GM18909 (cell line): ENCODE results near the gene IL1R2.

Experiments used
- ATAC-seq: cut with Tn5 transposase; IDR thresholded peaks from one replicate; pipeline ENCODE4 v1.9.1; 2021; ENCODE audit warnings: mild to moderate bottlenecking; ENCODE audit not compliant: unreplicated experiment, poor library complexity

IL1R2 gene

DNA sequence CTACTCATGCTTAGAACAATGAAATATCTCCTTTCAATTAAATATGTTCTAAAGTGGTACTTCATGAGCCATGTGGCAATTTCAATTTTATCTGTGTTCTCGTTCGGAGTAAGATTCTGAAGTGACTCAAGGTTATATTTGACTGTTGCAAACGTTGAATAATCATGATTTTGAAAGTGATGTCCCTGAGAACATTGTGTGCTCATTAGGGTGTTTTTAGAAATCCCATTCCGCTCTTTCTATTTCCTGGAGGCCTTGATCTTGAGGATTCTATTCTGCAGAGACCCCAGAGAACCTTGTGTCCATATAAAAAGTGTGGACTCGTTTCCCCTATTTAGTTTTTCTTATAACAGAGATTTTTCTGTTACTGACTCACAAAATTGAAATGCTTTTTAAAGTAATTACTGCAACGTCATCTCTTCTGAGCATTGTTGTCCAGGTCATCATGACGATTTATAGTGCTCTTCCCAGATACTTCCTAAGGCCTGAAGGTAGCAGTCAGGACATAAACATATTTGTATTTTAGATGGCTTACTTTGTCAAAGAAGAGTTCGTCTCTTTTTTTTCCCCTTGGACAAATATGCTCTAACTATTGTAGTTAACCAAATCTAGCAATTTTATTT, 27.2 kb downstream of the IL1R2 start:
- no peak for ATAC-seq

GRCh38 chr2:102020596-102021170, 28.9 kb downstream of the IL1R2 start:
- peak; percentile 56 for ATAC-seq

- no peak for ATAC-seq
Observed at GRCh38 chr2:102021779-102022178, 30.0 kb downstream of the IL1R2 start.

GRCh38 chr2:102022884-102023539, 31.3 kb downstream of the IL1R2 start:
- ATAC-seq: no peak

DNA sequence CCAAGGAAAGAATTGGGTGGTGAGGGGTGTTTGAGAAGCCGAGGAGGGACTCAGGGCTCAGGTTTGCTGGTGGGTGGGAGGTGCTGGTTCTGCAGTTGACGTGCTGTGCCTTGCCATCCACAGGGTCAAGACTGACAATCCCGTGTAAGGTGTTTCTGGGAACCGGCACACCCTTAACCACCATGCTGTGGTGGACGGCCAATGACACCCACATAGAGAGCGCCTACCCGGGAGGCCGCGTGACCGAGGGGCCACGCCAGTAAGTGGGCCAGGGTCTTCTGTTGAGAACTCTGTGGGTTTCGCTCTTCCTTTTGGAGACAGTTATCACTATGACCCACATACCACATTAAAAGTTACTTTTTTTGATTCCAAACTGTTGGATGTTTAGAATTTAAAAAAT, 32.6 kb downstream of the IL1R2 start:
- no peak for ATAC-seq

DNA sequence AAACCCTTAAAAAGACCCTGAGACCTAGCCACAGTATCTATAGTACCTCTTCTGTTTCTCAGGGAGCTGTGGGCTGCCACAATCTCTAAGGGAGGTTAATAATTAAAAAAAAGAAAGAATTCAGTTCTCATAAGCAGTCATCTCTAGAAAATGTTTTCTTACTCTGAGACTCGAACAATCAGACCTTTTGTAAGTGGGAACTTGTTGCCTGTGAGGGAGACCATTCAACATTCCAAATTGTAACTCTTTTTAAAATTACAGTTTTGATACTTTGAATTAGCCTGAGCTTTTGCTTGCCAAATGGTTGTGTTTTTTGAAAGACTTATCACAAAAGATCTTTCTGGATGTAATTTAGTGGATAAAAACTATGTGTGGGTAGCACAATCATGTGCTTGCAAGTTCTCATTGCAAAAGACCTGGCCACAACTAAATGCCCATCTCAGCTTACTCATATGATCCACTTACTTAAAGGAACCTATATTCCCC, 33.3 kb downstream of the IL1R2 start:
- ATAC-seq: peak; percentile 81

DNA sequence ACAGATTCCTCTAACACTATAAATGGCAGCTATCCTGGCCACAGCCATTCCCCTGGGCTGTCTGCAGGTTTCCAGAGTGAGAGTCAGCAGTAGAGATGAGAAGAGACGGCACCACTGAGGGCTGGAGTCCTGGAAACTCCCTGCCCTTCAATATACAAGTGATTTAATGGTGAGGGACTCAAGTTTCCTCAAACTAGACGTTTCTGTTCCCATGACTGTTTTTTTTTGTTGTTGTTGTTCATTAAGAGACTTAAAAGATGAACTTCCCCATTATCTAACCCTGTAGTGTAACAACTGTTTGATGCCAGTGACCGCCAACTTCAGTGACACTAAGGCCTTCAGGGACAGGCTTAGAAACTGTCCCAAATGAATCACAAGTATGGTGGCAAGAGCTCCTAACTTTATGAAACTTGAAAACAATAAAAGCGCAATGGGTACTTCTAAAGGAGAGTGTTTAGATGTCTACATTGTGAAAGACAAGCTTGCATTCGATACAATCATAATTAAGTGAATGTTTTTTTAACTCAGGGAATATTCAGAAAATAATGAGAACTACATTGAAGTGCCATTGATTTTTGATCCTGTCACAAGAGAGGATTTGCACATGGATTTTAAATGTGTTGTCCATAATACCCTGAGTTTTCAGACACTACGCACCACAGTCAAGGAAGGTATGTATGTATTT, 34.0 kb downstream of the IL1R2 start:
- peak; percentile 59 for ATAC-seq

DNA sequence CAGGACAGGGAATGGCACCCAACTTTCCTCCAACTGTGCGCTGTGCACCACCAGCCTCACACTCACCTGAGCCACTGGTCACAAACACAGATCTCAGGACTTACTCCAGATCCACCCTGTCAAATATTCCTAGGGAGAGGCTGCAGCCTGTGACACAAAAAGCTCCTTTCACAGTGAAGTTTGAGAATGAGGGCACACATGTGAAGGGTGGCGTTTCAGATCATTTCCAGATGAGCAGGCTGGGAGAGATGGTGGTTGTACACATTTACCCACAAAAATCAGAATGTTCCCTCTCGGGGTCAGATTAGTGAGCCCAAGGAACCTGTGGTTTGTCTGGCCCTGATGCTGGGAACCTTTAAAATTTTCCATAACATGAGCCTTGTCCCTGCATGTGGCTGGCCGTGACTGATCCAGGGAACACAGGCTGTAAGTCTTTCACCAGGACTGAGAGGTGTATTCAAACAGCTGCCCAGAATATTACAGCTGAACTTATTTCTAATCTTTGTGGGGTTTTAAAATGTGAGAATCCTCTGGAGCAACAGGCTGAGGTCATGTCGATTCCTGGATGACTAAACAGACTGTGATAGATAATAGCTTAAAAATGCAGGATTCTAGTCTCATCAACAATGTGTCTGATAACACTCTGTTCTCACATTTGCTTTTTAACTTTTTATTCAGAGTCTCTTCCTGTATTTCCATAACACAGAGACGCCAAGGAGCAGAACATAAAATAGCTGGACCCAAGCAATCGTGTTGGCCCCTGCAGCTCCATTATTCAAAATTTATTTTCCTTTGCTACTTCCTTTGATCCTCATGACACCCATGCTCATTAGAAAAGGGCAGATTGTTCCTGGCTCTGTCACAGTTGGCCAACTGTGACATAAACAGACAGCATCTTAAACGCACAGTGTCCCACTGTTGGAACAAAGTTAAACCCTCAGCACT, 35.5 kb downstream of the IL1R2 start:
- no peak for ATAC-seq

DNA sequence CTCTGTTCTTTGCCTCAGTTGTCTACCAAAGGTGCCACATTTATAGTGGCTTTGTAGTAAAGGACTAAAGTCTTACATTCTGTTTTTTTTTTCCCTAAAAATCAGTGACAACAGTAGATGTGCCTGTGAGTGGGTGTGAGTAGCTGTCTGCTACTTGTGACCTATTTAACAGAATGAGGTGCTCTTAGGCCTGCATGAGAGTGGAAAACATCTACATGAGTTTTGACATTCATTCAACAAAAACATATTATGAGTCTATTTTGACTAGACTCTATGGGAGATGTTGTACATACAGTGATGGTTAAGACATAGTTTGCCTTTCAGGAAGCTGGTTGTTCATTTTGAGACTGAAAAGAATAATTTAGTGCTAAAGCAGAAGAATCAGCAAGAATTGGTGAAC, 36.7 kb downstream of the IL1R2 start:
- ATAC-seq: no peak

- no peak for ATAC-seq
Observed at GRCh38 chr2:102029405-102029804, 37.6 kb downstream of the IL1R2 start.

- ATAC-seq: no peak
Observed at GRCh38 chr2:102029952-102030351, 38.2 kb downstream of the IL1R2 start.

DNA sequence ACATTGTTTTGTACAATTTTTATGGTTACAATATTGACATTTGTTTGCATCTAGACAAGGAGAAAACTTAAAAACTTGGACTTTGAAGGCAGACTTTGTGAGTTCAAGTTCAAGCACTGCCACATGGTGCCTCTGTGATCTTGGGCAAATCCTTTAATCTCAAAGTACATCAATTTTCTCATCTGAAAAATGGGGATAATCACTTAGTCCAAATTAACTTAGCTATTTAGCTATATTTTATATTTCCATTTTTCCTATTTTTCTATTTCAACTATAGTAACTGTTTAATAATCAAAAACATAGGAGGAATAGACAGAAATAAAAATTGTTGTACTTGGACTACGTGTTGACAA, 38.7 kb downstream of the IL1R2 start:
- ATAC-seq: no peak

DNA sequence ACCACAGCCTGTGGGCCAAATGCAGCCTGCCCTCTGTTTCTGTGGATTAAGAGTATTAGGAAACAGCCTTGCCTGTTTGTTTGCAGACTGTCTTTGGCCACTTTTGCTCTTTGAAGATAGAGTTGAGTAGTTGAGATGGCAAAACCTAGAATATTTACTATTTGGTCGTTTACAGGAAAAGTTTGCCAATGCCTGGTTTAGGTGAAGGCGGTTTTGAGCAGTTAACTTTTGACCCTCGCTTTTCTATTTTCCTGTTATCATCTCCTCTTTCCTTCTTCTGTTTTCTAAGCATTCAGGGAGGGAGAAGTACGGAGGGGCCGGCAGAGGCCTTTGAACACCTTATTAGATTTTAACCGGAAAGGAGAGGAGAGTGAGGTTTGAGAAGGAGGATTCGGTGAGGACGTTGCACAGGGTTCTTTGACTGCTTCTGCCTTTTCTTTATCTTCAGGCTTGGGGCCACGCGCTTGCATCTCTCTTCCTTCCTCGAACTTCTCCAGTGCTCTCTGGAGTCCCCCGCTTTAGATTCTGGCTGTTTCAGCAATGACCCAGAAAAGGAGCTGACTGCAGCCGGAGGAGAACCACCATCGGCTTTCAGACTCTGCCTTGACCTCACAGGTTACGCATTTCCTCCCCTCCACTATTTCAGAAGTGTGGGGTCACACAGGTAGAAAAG, 39.2 kb downstream of the IL1R2 start:
- ATAC-seq: no peak

DNA sequence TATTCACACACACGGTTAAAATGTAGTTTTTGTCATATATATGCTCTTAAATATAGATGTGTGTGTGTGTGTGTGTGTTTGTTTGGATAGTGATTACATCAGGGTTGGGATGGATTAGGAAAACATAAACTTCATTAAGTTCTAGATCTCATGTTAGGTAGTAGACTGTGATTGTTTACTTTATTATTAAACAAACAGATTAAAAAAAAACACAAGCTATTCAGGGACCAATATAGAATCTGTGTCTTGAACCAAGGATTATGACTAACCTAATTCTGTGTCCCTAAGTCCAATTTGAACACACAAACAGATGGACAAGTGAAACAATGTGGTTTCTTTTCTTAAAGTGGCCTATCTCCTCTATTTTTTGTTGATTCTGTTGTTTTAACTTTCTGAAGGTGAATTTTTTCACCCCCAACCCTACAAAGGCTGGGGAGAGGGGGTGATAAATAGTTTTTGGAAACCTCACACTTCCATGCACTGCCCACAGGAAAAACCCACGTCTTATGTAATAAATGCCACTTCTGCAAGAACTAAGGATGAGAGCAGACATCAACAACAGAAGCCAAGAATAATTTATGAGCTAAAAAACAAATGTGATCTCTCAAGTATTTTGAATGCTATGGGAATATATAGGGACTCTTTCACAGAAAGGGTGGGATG, 40.7 kb downstream of the IL1R2 start:
- no peak for ATAC-seq

DNA sequence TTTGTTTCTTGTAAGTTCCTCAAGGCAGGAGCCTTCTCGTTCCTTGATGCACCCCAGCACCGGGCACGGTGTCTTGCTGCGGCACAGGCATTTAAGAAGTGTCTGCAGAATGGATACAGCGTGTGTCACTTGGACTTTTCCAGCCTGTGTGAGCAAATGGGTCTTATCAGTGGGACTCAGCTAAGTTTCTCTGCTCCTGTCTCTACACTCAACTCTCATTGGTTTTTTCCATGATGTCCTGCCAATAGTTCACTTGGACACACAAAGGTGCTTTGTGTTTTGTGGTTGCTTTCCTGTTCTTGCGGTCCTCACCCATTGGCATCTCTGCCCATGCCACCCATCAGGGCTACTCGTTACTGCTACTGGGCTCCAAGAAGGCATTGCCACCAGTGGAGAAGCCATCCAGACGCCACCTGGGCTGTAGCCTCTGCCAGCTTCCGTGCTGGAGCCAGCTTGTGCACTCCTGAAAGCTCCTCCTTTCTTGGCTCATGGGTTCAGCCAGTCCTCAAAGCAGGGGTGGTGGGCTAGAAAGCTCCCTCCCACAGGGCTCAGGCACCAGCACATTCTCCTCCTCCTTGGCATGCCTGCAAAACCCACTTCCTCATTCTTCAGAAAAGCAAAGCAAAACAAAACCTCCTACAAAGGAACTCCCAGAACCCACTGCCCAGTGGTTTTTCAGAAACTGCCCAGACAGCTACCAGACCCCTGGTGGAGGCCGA, 41.4 kb downstream of the IL1R2 start:
- ATAC-seq: peak; percentile 92

GRCh38 chr2:102033750-102034682, 42.3 kb downstream of the IL1R2 start:
- no peak for ATAC-seq
